Stimulated activated naive CD4-positive, alpha-beta T cell treated with Interleukin-2 at 50 U/mL for 16 hours (primary cell): Measurements from ENCODE around the gene WDR70.
"Not testable (repeated sequence)": the region's sequence is repeated elsewhere in the genome, so short reads cannot be mapped to it uniquely, and the experiment has no call there.

ENCODE experiments used
- DNase-seq: peaks from one replicate; lab custom pipeline; 2025; lab: John Stamatoyannopoulos, UW

WDR70 gene

DNA sequence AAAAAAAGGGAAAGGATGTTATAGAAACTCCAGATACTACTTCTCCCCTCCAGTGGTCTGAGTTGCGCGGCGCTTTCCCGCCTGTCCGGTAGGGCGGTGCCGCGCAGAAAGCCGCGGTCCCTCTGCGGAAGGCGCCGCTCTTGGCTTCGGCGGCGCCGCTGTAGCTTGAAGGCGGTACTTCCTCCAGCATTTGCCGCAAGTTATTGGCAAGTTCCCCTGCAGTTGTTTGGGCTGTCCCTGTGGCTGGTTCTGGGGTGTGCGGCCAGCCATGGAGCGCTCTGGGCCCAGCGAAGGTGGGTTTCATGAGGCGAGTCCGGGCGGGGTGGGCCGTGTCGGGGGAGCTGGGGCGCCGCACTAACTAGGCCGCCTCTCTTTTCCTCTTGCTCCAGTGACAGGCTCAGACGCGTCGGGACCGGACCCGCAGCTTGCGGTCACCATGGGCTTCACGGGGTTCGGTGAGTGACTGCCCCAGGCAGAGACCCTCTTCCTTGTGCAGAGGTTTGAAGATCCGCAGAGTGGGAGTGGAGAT lies at the start of gene WDR70:
WDR70 (plus strand) TSS at position 219 of the 529 bp plus-strand sequence; CDS start at position 269, 50 bp downstream.
- peak; percentile 77 for DNase-seq

- DNase-seq: not testable (repeated sequence)
Measured at GRCh38 chr5:37334754-37335153, 44.4 kb upstream of the WDR70 start.

GRCh38 chr5:37342741-37343140 lies 36.4 kb upstream of the WDR70 start:
- DNase-seq: not testable (repeated sequence)

GRCh38 chr5:37355161-37355560 lies 24.0 kb upstream of the WDR70 start:
- DNase-seq: no peak

DNA sequence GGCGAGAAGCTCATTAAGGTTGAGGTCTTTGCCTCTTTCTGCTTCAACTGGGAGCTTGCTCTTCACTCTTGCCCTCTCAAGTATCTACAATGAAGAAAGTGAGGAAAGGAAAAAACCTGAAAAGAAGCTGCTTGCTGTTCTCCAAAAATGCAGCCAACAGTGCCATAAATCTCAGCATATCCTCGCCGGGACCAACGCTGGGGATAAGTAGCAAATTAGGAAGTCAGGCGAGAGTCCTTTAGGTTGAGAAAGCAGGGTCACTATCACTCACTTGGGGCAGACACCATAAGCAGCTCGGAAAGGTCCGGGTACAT lies 8.6 kb upstream of the WDR70 start:
- DNase-seq: no peak

DNA sequence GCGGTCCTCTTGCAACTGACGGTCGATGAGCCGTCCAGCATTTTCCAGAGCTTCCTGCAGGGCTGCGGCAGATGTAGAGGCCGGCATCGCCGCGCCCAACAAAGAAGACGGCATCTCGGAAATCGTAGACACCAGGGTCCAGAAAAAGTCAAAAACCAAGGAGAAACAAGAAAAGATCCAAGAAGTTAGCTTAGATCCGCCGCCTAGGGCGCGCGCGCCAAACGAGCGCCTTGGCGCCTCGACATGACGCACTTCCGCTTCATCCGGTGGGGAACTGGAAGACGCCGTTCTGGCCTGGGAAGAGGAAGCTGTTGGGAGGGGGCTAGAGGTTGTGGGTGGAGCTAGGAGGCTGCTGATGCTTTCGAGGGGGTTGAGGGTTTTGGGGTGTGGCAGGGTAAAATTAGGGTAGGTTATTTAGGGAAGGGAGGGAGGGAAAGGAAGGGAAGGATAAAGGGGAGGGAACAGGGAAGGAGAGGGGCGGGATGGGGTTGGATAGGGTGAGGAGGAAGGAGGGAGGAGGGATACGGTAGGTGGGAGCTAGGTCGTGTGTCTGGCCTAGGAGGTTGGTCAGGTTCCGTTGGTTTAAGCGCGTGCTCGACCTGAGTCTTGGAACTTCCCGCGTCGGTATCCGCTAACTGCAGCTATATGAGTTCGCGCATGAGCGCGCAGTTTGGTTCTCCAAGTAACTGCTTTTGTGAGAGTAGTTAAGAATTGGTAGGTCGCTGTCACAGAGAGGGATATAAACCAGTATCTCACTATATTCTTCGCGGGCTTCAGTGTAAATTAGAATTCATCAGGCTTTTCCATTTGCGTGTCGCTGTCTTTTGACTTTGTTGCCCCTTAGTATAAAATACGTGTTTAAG lies 8.0 kb upstream of the WDR70 start, which contains the start of gene NUP155:
NUP155 (minus strand) TSS at position 243 of the 863 bp plus-strand sequence; CDS start at position 114, 129 bp downstream.
- peak; percentile 90 for DNase-seq

DNA sequence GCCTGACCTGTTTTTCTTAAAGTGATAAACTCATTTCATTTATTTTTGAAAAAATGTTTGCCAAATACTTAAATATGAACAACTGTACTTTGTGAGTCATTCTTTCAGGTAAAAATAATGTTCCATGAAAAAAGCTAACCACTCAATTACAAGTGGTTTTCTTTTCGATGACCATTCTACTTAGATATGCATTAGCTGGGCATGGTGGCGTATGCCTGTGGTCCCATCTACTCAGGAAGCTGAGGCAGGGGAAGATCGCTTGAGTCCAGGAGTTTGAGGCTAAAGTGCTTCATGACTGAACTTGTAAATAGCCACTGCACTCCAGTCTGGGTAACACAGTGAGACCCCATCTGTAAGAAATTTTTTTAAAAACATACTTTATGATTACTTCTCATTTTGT lies 4.0 kb upstream of the WDR70 start:
- no peak for DNase-seq

- DNase-seq: not testable (repeated sequence)
Measured at GRCh38 chr5:37378066-37378465, 1.1 kb upstream of the WDR70 start.

DNA sequence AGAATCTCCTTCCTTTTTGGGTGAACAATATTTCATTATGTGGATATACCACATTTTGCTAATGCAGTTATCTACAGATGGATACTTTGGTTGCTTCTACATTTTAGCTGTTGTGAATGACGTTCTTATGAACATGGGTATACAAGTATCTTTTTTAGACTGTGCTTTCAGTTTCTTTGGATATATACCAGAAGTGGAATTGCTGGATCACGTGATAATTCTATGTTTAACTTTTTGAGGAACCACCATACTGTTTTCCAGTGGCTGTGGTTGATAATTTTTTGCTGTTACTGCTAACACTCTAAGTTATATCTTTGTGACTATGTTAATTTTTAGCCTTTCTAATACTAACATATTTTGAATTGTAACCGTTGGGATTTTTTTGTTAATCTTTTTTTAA lies 12.5 kb downstream of the WDR70 start:
- DNase-seq: no peak

GRCh38 chr5:37396352-37396751 lies 17.2 kb downstream of the WDR70 start:
- no peak for DNase-seq

- DNase-seq: no peak
Measured at GRCh38 chr5:37400501-37400900, 21.4 kb downstream of the WDR70 start.

DNA sequence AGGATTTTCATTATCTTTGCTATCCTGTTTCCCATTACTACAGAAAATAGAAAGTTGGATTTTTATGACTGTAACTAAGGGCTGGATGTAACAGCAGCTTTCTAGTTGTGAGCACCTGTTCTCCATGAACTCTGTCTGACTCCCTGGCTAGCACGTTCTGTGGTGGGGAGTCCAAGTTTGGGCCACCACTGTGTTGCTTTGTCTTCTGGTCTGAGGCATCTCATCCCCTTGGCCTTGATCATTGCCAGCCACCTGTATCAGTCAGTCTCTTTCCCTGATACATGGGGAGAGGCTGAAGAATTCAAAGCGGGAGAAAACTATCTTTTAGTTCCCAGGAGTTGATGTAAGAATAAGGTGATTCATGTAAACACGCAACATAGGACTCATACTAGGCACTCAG lies 33.4 kb downstream of the WDR70 start:
- no peak for DNase-seq

DNA sequence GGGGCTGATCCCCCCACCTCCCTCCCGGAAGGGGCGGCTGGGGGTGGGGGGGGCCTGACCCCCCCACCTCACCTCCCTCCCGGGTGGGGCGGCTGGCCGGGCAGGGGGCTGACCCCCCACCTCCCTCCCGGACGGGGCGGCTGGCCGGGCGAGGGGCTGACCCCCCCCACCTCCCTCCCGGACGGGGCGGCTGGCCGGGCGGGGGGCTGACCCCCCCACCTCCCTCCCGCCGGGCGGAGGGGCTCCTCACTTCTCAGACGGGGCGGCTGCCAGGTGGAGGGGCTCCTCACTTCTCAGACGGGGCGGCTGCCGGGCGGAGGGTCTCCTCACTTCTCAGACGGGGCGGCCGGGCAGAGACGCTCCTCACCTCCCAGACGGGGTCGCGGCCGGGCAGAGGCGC lies 36.3 kb downstream of the WDR70 start:
- not testable (repeated sequence) for DNase-seq

- DNase-seq: no peak
Measured at GRCh38 chr5:37417347-37417746, 38.2 kb downstream of the WDR70 start.

DNA sequence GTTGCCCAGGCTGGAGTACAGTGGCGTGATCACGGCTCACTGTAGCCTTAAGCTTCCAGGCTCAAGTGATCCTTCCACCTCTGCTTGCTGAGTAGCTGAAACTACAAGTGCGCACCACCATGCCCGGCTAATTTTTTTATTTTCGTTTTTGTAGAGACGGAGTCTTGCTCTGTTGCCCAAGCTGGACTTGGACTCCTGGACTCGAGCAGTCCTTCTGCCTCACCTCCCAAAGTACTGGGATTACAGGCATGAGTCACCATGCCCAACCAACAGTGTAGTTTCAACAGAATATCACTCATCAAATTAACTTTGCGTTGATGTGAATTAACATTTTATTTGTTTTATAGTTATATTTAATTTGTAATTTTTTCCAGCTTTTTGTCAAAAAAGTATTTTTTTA lies 45.3 kb downstream of the WDR70 start:
- no peak for DNase-seq

- no peak for DNase-seq
Measured at GRCh38 chr5:37428044-37428443, 48.9 kb downstream of the WDR70 start.

DNA sequence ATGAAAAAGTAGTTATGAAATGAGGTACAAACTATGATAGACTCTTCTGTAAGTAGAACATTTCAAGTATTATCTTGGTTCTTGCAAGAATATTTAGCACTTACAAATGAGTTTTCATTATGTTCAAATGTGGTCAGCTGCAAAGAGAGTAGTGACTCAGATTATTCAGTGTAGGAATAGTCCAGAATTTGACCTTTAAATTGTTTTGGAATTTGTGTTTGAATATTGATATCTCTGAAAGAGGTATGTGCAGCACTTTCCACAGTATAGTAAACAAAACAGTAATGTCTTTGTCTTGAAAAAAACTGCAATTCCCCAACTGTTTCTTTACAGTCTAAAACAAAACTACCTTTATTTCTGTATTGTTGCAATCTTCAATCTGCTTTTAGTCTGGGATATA lies 56.1 kb downstream of the WDR70 start:
- DNase-seq: no peak

DNA sequence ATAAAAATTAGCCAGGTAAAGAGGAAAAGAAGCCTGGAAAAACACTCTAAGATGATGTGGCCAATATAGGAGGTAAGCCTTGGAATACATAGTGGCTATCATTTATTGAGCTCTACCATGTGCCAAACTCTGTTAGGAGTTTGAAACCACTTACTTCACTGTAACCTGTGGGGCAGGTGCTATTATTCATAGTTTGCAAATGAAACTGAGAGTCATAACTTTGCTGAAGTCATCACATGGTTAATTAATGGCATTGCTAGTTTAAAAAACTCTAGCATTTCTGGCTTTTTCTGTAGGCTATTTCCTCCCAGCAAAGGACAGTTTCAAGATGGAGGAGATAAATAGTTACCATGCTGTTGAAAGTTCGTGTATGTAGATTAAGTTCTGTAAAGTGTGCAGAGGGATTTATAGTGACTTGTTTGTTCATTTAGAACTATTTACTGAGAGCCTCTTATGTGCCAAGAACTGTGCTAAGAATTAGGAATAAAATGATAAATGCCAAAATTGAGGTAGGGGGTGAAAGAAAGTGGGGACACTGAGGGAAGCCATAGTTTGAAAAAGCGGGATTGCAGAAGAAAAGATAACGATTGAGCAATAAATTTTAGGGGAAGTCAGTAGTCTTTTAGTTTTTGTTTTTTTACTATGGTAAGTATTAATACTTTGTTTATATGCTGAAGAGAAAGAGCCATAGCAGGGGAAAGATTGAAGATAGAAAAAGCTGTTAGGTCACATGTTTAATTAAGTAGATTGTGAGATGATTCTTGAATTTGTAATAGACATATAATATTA lies 57.2 kb downstream of the WDR70 start:
- DNase-seq: no peak

DNA sequence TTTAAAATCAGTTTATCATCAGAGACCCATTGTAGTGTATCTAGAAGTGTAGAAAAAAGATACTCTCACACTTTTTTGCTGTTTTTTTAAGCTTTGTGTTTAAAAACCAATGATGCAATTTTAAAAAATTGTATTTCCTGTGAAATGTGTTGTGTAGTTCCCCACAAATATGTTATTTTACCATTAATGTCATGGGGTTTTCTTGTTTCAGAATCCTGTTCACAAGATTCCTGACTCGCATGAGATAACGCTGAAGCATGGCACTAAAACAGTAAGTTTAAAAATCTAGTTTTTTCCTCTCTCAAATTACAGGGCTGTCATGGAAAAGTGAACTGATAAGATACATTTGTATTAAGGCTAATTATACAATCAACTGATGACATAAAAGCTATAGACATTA lies 58.6 kb downstream of the WDR70 start:
- DNase-seq: no peak

- not testable (repeated sequence) for DNase-seq
Measured at GRCh38 chr5:37445783-37446182, 66.7 kb downstream of the WDR70 start.

- DNase-seq: no peak
Measured at GRCh38 chr5:37448941-37449340, 69.8 kb downstream of the WDR70 start.

- not testable (repeated sequence) for DNase-seq
Measured at GRCh38 chr5:37451991-37452390, 72.9 kb downstream of the WDR70 start.

GRCh38 chr5:37453252-37453651 lies 74.1 kb downstream of the WDR70 start:
- not testable (repeated sequence) for DNase-seq
